GM10266 (cell line): ENCODE measurements around the gene JSRP1.

Experiments
- DNase-seq: peaks from one replicate; pipeline ENCODE4 v3.0.0; 2012; ENCODE audit errors: extremely low spot score
- CTCF ChIP-seq: IDR thresholded peaks from 2 replicates; pipeline ENCODE4 v1.5.1; 2012; ENCODE audit warnings: mild to moderate bottlenecking, low read depth; ENCODE audit not compliant: control insufficient read depth, insufficient read depth; ENCODE audit errors: missing control alignments

JSRP1 gene

DNA sequence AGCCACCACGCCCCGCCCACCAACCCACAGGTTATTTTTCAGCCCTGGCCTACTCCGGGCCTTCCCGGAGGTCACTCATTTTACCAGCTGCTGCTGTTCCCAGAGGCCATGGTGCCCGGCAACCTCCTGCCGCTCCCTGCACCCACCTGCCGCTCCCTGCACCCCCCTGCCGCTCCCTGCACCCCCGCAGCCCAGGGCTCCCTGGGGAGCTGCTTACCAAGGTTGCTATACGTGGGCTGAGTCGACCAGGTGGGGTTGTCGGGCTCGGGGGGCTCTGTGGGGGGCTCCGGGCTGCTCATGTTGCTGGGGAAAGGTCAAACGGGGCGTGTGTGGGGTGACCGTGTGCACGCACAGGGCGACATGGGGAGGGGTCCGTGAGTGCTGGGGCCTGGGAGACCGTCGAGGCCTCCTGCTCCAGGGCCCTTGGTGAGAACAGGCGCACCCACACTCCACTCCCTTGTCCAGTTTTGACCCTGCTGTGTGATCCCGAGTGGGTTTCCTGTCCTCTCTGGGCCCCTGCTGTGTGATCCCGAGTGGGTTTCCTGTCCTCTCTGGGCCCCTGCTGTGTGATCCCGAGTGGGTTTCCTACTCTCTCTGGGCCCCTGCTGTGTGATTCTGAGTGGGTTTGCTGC is 24.5 kb upstream of the JSRP1 start:
- DNase-seq = no peak
- TF ChIP-seq CTCF = no peak

- TF ChIP-seq CTCF = no peak
- no peak for DNase-seq
Observed at GRCh38 chr19:2278459-2279158, 22.4 kb upstream of the JSRP1 start.

DNA sequence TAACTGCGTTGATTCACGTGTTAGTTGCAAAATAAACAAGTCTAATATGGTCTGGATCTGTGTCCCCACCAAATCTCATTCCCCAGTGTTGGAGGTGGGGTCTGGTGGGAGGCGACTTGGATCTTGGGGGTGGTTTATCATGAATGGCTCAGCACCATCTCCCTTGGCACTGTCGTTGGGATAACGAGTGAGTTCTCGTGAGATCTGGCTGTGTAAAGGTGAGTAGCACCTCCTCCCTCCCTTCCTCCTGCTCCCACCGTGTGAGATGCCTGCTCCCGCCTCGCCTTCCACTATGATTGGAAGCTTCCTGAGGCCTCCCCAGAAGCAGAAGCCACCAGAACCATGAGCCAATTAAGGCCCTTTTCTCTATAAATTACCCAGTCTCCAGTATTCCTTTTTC is 20.9 kb upstream of the JSRP1 start:
- DNase-seq = no peak
- no peak for TF ChIP-seq CTCF

DNA sequence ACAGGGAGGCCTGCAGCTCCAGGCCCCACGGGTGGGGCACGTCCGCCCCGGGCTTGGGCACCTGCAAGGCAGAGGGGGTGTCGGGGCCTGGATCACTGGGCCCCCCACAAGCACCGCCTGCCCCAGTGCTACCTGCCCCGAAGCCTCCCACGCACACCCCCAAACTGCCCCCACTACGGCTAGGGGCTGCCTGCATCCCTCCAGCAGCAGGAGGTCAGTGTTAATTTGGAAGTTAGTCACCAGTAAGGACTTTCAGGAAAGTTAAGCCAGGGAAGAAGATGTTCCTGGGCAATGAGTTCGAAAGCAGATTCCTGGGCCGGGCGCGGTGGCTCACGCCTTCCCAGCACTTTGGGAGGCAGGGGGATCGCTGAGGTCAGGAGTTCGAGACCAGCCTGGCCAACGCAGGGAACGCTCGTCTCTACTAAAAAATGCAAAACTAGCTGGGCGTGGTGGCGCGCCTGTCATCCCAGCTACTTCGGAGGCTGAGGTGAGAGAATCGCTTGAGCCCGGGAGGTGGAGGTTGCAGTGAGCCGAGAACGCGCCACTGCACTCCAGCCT is 20.3 kb upstream of the JSRP1 start:
- DNase-seq = no peak
- no peak for TF ChIP-seq CTCF

- no peak for TF ChIP-seq CTCF
- no peak for DNase-seq
Observed at GRCh38 chr19:2275588-2276428, 19.6 kb upstream of the JSRP1 start.

GRCh38 chr19:2274931-2275535 is 18.8 kb upstream of the JSRP1 start:
- peak; percentile 78 for DNase-seq

More at GRCh38 chr19:2274931-2275535, 18.8 kb upstream of the JSRP1 start:
- TF ChIP-seq CTCF = peak; percentile 57
